Measurements from ENCODE around the gene HOXD12. TPM values are rescaled to one million over a fixed set of nuclear protein-coding genes. Genes with fewer than 3 reads are reported as not detected.

HOXD12 gene
- total RNA-seq, 4 donors from 2014 or later: 0.27 TPM; not detected in 3

GRCh38 chr2:176099159-176099727, 352 bp upstream of the HOXD12 start:
- TF ChIP-seq POLR2A (IDR thresholded peaks at IDR 0.05) (no peak), CTCF (IDR thresholded peaks at IDR 0.05) (no peak)
- peak in 1 of 2 donors; percentile 79 for DNase-seq (ENCODE audit: low spot score in 2 of 2)
- intact Hi-C loops (cut with DNase I; ENCODE audit: low total_unique reads): no loop called here
- WGBS, 2 donors: 14 to 18% methylated on average over 30 of the region's 30 CpGs
- no peak overlapping the region for H3K4me3 ChIP-seq (ENCODE audit: low read depth, poor library complexity, severe bottlenecking)

- TF ChIP-seq POLR2A (IDR thresholded peaks at IDR 0.05) (no peak), CTCF (IDR thresholded peaks at IDR 0.05) (no peak)
- intact Hi-C loops (cut with DNase I; ENCODE audit: low total_unique reads): no loop called here
- 31 to 48% methylated on average over 23 to 28 of the region's 28 CpGs for WGBS, 2 donors
Observed at GRCh38 chr2:176100547-176101140, 1.0 kb downstream of the HOXD12 start.

GRCh38 chr2:176101216-176101830, 1.7 kb downstream of the HOXD12 start:
- H3K4me3 ChIP-seq (ENCODE audit: low read depth, poor library complexity, severe bottlenecking): no peak overlapping the region
- WGBS, 2 donors: 33 to 46% methylated on average over 2 of the region's 2 CpGs
- no peak for TF ChIP-seq CTCF (IDR thresholded peaks at IDR 0.05)
- TF ChIP-seq POLR2A (IDR thresholded peaks at IDR 0.05): no peak
- intact Hi-C loops (cut with DNase I; ENCODE audit: low total_unique reads): no loop called here
- DNase-seq (ENCODE audit: low spot score in 2 of 2): peak in 1 of 2 donors; percentile 37

More at GRCh38 chr2:176100547-176101140, 1.0 kb downstream of the HOXD12 start:
- H3K4me3 ChIP-seq (ENCODE audit: low read depth, poor library complexity, severe bottlenecking): no peak overlapping the region
- no peak for DNase-seq (ENCODE audit: low spot score in 2 of 2)

GRCh38 chr2:176101842-176102241, 2.2 kb downstream of the HOXD12 start:
- TF ChIP-seq CTCF (IDR thresholded peaks at IDR 0.05): no peak
- TF ChIP-seq POLR2A (IDR thresholded peaks at IDR 0.05): no peak
- DNase-seq (ENCODE audit: low spot score in 2 of 2): peak in 1 of 2 donors; percentile 68
- 56 to 71% methylated on average over 4 to 5 of the region's 5 CpGs for WGBS, 2 donors
- H3K4me3 ChIP-seq (ENCODE audit: low read depth, poor library complexity, severe bottlenecking): no peak overlapping the region
- intact Hi-C loops (cut with DNase I; ENCODE audit: low total_unique reads): no loop called here

GRCh38 chr2:176102309-176102866, 2.8 kb downstream of the HOXD12 start:
- TF ChIP-seq CTCF (IDR thresholded peaks at IDR 0.05): no peak
- no peak for TF ChIP-seq POLR2A (IDR thresholded peaks at IDR 0.05)
- WGBS, 2 donors: 47 to 61% methylated on average over 7 of the region's 7 CpGs
- no peak overlapping the region for H3K4me3 ChIP-seq (ENCODE audit: low read depth, poor library complexity, severe bottlenecking)
- DNase-seq (ENCODE audit: low spot score in 2 of 2): no peak
- intact Hi-C loops (cut with DNase I; ENCODE audit: low total_unique reads): no loop called here

Data from lower leg skin (tissue), 4 donors.